ENCODE results near the gene CLEC18C. TPM values are rescaled to one million over a fixed set of nuclear protein-coding genes. Genes with fewer than 3 reads are reported as not detected.
"Not testable (repeated sequence)": the region's sequence is repeated elsewhere in the genome, so short reads cannot be mapped to it uniquely, and the experiment has no call there.

Gene CLEC18C
- total RNA-seq, 1 donor from 2014 or later, result not detected

GRCh38 chr16:70158261-70158939 is 15.2 kb upstream of the CLEC18C start:
- DNase-seq (ENCODE audit: extremely low read depth, low read depth, low spot score), result no peak

- DNase-seq (ENCODE audit: extremely low read depth, low read depth, low spot score), result no peak
Observed at GRCh38 chr16:70159355-70160348, 13.9 kb upstream of the CLEC18C start.

- DNase-seq (ENCODE audit: extremely low read depth, low read depth, low spot score), result no peak
Observed at GRCh38 chr16:70160388-70160787, 13.2 kb upstream of the CLEC18C start.

- no peak for DNase-seq (ENCODE audit: extremely low read depth, low read depth, low spot score)
Observed at GRCh38 chr16:70160821-70161220, 12.8 kb upstream of the CLEC18C start.

- no peak for DNase-seq (ENCODE audit: extremely low read depth, low read depth, low spot score)
Observed at GRCh38 chr16:70161350-70161749, 12.2 kb upstream of the CLEC18C start.

- DNase-seq (ENCODE audit: extremely low read depth, low read depth, low spot score), result no peak
Observed at GRCh38 chr16:70162041-70162451, 11.5 kb upstream of the CLEC18C start.

- DNase-seq (ENCODE audit: extremely low read depth, low read depth, low spot score), result no peak
Observed at GRCh38 chr16:70163596-70163995, 10.0 kb upstream of the CLEC18C start.

GRCh38 chr16:70166688-70167087 is 6.9 kb upstream of the CLEC18C start:
- DNase-seq (ENCODE audit: extremely low read depth, low read depth, low spot score), result not testable (repeated sequence)

GRCh38 chr16:70173916-70174315 is 329 bp downstream of the CLEC18C start:
- not testable (repeated sequence) for DNase-seq (ENCODE audit: extremely low read depth, low read depth, low spot score)

GRCh38 chr16:70174387-70174932 is 873 bp downstream of the CLEC18C start:
- not testable (repeated sequence) for DNase-seq (ENCODE audit: extremely low read depth, low read depth, low spot score)

- not testable (repeated sequence) for DNase-seq (ENCODE audit: extremely low read depth, low read depth, low spot score)
Observed at GRCh38 chr16:70187858-70188607, 14.4 kb downstream of the CLEC18C start.

- DNase-seq (ENCODE audit: extremely low read depth, low read depth, low spot score), result not testable (repeated sequence)
Observed at GRCh38 chr16:70188608-70188915, 15.0 kb downstream of the CLEC18C start.

GRCh38 chr16:70190574-70190973 is 17.0 kb downstream of the CLEC18C start:
- DNase-seq (ENCODE audit: extremely low read depth, low read depth, low spot score), result not testable (repeated sequence)

GRCh38 chr16:70196683-70197300 is 23.2 kb downstream of the CLEC18C start:
- not testable (repeated sequence) for DNase-seq (ENCODE audit: extremely low read depth, low read depth, low spot score)

GRCh38 chr16:70197611-70198010 is 24.0 kb downstream of the CLEC18C start:
- DNase-seq (ENCODE audit: extremely low read depth, low read depth, low spot score), result not testable (repeated sequence)

GRCh38 chr16:70198230-70198629 is 24.6 kb downstream of the CLEC18C start:
- not testable (repeated sequence) for DNase-seq (ENCODE audit: extremely low read depth, low read depth, low spot score)

GRCh38 chr16:70198666-70199065 is 25.1 kb downstream of the CLEC18C start:
- not testable (repeated sequence) for DNase-seq (ENCODE audit: extremely low read depth, low read depth, low spot score)

- DNase-seq (ENCODE audit: extremely low read depth, low read depth, low spot score), result not testable (repeated sequence)
Observed at GRCh38 chr16:70199170-70199569, 25.6 kb downstream of the CLEC18C start.

GRCh38 chr16:70200063-70200462 is 26.5 kb downstream of the CLEC18C start:
- DNase-seq (ENCODE audit: extremely low read depth, low read depth, low spot score), result not testable (repeated sequence)

- not testable (repeated sequence) for DNase-seq (ENCODE audit: extremely low read depth, low read depth, low spot score)
Observed at GRCh38 chr16:70203508-70203907, 29.9 kb downstream of the CLEC18C start.
